Measurements from ENCODE around the gene KMT2B.
A peak's percentile ranks its signal among the peaks of the same experiment; 100 is the strongest.

Gene KMT2B

DNA sequence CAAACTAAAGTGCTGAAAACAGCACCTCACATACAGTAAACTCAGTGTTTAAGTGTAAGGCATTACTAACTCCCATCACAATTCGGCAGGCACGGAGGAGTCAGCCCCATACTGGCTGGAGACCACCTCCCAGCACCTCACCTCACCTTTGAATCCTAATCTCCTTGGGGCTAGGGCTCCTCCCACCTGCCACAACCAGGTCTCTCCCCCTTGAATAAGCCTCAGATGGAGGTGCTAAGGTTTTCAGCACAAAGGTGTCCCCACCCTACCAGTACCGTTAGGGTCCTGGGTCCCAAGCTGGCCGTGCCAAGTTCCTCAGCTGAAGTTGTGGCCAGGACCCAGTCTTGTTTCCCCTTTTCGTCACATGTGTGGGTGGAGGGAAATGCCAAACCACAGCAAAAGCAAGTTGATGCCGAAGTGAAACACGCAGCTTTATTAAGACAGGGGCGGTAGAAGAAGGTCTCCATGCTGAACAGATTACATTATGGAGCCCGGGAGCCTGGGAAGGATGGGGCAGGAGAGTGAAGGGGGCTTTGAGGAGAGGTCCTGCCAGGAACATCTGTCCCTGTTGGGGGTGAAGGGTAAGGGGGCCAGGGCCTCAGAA lies 24.4 kb downstream of the KMT2B start, which contains the start of gene IGFLR1:
TSS of gene IGFLR1 (minus strand) at position 332 of the 604 bp plus-strand sequence. CDS start 1,272 bp downstream, outside the sequence.
- DNase-seq, result peak; percentile 90

GRCh38 chr19:35743640-35744429 lies 26.0 kb downstream of the KMT2B start:
- DNase-seq, result no peak

GRCh38 chr19:35744430-35745327 lies 26.9 kb downstream of the KMT2B start:
- peak; percentile 97 for DNase-seq

- DNase-seq, result peak; percentile 99
Measured at GRCh38 chr19:35745328-35746086, 27.7 kb downstream of the KMT2B start, which contains the start of the genes PSENEN and U2AF1L4. Gene PSENEN (plus strand): TSS chr19:35745651. CDS start chr19:35745931, 280 bp downstream. Gene U2AF1L4 (minus strand): TSS chr19:35745418. CDS start chr19:35745391, 27 bp downstream.

DNA sequence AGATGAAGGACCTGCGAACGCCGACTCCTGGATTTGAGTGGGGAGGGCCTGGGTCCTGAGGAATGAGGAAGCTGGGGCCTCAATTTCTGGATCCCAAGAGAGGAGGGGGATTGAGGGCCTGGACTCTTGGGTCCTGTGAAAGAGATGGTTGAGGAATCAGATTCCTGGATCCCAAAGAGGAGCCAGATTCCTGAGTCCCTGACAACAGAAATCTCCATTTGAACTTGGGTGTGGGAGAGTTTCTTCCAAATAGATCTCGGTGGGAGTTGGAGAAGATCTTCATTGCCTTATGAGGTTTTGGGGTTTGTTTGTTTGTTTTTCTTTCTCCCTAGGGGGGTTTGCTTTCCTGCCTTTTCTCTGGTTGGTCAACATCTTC lies 28.3 kb downstream of the KMT2B start:
- no peak for DNase-seq

DNA sequence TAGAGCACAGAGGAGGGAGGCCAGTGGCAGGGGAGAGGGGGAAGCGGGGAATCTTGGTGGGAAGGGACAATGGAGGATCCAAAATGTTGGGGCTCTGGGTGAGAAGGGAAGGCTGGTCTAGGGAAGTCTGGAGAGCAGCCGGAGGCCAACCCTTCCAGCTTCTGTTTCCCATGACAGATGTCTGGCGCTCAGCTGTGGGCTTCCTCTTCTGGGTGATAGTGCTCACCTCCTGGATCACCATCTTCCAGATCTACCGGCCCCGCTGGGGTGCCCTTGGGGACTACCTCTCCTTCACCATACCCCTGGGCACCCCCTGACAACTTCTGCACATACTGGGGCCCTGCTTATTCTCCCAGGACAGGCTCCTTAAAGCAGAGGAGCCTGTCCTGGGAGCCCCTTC lies 28.7 kb downstream of the KMT2B start:
- DNase-seq, result no peak

- peak; percentile 100 for DNase-seq
Measured at GRCh38 chr19:35748106-35749020, 30.6 kb downstream of the KMT2B start, which contains the start of gene LIN37. Gene LIN37 (plus strand): TSS chr19:35748576. CDS start chr19:35748725, 149 bp downstream.

DNA sequence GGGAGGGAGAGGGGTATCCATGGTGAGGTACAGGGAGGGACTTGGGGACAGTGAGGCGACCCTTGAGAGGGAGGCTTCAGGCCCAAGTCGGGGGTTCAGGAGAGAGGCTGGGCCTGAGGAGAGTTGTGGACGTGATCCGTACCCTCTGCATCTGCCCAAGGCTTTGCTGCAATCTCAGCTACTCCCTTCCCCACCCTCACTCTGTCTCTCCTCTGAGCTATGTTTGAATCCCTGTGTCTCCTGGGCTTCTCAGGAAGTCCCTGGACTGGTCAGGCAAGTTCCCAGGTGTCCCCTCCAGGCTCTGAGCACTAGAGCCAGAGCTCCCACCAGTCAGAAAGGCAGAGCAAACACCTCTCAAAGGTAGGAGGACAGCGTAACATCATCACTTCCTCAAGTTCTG lies 32.4 kb downstream of the KMT2B start:
- no peak for DNase-seq

DNA sequence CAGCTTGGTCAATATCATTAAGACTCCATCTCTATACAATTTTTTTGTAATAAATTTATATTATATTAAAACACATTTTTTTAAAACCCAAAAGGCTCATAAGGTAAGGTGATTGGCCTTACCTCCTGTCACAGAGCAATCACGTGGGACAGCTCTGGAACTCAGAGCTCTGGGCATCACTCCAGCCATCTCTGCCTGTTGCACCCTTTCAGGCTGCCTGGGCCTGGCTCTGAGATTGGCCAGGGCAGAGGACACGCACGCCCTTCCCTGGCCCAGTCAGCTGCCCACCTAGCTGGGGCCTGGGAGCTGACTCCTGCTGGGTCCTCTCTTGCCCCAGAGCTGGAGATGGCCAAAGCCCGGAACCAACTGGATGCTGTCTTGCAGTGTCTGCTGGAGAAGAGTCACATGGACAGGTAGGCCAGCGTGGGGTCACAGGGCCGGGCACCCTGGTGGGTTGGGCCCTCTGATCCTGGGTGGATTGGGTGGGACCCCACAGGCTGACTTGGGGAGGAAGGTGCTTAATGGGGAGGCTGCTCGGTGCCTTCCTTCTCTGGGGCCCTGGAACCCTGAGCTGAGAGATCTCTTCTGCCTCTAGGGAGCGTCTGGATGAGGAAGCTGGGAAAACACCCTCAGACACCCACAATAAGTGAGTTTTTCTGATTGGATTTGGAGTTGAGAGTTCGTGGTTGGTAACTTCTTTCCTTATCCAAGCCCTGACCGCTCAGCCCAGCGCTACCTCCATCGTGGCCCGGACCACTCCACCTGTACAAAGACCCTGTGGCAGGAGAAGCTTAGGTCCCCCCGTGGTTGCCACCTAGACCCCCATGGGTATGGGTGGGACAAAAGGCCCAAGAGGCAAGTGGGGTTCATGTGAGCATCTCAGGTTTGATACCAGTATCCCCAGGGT lies 34.3 kb downstream of the KMT2B start:
- DNase-seq, result no peak

DNA sequence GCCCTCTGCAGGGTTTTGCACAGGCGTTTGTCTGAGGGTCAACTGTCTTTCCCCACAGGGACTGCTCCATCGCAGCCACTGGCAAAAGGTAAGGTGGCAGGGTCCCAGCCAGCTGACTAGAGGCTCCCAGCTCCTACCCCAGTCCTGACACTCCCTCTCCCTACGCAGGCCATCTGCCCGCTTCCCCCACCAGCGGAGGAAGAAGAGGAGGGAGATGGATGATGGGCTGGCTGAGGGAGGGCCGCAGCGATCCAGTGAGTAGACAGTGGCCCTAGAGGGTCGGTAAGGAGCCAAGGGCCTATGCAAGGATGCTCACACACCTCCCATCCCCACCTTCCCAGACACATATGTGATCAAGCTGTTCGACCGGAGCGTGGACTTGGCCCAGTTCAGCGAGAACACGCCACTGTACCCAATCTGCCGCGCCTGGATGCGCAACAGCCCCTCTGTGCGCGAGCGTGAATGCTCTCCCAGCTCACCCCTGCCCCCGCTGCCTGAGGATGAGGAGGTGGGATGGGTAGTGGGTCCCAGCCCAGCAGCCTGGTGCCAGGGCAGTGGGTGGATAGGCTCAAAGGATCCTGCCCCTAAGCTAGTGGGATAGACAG lies 35.0 kb downstream of the KMT2B start:
- DNase-seq, result no peak

DNA sequence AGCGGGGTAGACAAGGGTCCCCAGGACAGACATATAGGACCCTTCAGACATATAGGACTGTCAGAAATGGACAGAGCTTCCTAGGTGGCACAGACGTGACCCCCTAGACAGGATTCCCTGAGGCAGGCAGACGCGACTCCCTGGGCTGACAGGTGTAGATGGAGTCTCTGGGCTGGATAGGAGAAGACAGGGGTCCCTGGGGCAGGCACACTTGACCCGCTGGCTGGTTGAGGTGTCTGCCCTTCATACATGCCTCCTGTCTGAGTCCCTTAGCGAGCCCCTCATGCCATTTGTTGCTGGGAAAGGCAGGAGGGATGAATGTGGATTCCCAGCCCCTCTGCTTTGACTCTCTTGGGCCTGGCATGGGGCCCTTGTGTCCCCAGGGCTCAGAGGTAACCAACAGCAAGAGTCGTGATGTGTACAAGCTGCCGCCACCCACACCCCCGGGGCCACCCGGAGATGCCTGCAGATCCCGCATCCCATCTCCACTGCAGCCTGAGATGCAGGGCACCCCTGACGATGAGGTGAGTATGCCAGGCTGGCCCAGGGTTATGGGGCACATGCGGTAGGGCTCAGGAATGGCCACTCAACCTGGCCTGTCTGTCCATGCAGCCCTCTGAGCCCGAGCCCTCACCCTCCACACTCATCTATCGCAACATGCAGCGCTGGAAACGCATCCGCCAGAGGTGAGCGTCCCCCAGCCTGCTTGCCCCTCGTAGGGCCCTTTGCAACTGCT lies 36.0 kb downstream of the KMT2B start:
- DNase-seq, result no peak

DNA sequence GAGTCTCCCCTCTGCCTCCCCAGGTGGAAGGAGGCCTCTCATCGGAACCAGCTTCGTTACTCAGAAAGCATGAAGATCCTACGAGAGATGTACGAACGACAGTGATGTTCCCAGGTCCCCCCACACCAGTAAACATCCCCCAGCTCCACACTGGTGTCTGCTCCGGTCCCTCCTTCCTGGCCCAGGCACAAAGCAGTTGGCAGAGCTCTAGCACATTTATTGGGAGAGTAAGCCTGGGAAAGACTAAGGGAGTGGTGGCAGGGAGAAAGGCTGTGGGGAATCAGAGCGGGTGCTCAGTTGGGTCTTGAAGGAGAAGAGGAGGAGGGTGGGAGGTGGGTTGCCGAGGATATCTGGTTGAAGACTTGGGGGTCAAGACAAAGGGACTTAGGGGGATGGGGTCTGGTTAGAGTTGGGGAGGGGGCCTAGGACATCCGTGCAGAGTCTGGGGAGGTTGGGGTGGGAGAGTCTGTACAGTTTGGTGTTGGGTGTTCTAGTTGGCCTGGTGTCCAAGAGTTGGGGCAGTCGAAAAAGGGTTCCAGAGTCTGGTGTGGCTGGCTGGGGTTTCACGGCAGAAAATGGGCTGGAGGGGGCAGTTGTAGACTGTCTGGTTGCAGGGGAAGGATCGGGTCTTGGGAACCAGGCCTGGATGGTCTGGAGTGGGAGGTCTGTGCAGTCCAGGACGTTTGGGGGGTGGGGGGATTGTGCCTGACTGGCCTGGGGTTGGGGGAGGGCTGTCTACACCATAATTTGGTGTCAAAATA lies 36.7 kb downstream of the KMT2B start:
- no peak for DNase-seq

DNA sequence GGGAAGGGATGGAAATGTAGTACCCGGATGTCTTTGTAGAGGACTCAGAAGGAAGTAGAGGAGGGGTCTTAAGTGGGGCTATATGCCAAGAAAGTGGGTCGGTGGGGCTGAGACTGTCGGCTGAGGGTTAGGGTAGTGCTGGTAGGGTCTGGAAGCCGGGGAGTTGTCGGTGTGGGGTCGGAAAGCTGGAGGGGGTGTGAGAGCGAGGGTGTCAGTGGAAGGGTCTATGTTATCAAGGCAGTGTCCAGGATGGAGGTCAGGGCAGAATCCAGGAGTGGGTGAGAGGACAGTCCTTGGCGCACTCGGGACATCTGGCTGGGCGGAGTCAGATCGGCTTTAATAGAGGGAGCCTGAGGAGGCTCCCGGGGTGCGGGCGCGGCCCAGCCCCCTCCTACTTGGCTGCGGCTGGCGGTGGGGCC lies 37.3 kb downstream of the KMT2B start:
- DNase-seq, result no peak

DNA sequence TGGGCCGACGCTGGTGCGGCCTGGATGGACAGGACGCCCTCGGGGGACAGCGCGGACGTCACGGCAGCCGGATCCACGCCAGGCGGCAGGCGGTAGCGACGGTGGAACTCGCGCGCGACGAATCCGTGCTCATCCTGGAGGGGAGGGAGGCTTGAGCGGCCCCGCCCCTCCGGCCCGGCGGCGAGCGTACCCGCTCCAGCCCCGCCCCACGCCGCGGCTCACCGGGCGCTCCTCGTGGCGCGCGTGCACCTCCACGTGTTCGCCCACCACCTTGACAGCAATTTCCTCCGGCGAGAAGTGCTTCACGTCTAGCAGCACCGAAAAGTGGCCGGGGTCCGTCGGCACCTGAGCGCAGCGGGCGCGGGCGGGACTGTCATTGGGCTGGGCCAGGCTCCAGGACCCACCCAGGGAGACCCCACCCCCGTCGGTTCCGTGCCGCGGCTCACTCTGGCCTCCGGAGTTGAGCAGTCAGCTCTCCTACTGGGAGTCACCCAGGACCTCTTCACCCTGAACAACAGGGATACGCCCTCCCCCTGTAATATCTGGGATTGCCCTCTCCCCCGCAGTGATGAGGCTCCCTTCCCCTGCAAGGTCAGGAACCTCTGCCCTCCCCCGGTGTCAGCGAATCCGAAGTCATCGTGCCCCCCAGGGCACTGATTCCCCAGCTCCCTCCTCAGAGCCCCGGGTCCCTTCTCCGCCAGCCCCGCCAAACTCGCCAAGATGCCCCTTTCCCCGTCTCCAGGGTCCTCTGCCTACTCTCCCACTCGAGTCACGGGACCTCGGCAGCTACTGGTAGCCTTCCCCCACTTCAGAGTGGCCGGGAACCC lies 38.0 kb downstream of the KMT2B start:
- peak; percentile 87 for DNase-seq

GRCh38 chr19:35756377-35757230 lies 38.8 kb downstream of the KMT2B start, which contains the start of gene HSPB6:
Gene HSPB6 (minus strand): TSS chr19:35757029. CDS start chr19:35757008, 21 bp downstream.
- no peak for DNase-seq

DNA sequence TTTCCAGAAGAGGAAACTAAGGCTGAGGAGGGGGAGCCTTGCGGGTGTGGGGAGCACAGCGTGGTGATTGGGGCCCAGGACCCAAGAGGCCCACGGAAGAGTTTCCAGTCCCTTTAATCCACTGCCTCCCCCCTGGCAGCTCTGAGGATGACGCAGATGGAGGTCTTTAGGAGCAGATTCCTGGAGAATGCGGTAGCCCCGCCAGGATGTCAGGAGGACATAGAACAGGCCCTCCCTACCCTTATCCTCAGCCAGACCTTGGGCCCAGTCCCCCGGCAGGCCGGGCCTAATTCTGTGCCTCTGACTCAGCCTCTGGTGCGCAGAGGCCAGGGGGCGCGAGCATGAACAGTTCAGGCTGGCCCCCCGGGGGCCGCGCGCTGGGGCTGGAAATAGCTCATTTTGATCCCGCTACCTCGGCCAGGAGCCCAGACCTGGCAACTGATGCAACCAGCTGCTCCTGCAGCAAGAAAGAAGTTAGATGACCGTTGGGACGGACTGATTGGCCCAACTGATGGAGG lies 39.5 kb downstream of the KMT2B start:
- peak; percentile 69 for DNase-seq

Measured in activated effector memory CD4-positive, alpha-beta T cell treated with anti-CD3 and anti-CD28 coated beads, Interleukin-2, amount 50 U/mL, for 16 hours (primary cell).